SK-N-SH (cell line): ENCODE data around the gene MAP7.

Experiments
- CHD2 ChIP-seq: fragments of 150-350 bp; IDR thresholded peaks from 2 replicates; pipeline ENCODE4 v1.6.1; 2018; ENCODE audit warnings: low read length; ENCODE audit not compliant: partially characterized antibody
- EZH2phosphoT487 ChIP-seq: fragments of 200-600 bp; sonication (generic); IDR thresholded peaks from 2 replicates; pipeline ENCODE4 v1.6.1; 2017; ENCODE audit warnings: low read depth, mixed run types, mild to moderate bottlenecking, antibody characterized with exemption, moderate library complexity, borderline replicate concordance
- GATA2 ChIP-seq: sonication (generic); formaldehyde crosslinking; IDR thresholded peaks from 2 replicates; pipeline ENCODE4 v1.5.0; 2020; ENCODE audit warnings: mild to moderate bottlenecking, missing genetic modification reagents
- RCOR1 ChIP-seq: fragments of 150-350 bp; IDR thresholded peaks from 2 replicates; pipeline ENCODE4 v1.6.1; 2017; ENCODE audit warnings: antibody characterized with exemption, low read length
- RFX5 ChIP-seq: IDR thresholded peaks from 2 replicates; pipeline ENCODE4 v1.6.1; 2012; ENCODE audit warnings: mild to moderate bottlenecking, improper control_type of control experiment, low read length
- SIN3A ChIP-seq: IDR thresholded peaks from 2 replicates; pipeline ENCODE4 v1.6.1; 2012; ENCODE audit warnings: low read depth, mild to moderate bottlenecking, low read length, moderate library complexity, borderline replicate concordance
- TAF1 ChIP-seq: IDR thresholded peaks from 2 replicates; pipeline ENCODE4 v1.6.1; 2012; ENCODE audit warnings: low read depth, mild to moderate bottlenecking, low read length, moderate library complexity, borderline replicate concordance
- TF ChIP-seq, protein P1 (sequence below): fragments of 200-600 bp; sonication (generic); IDR thresholded peaks from 2 replicates; pipeline ENCODE4 v1.6.1; 2017; ENCODE audit warnings: antibody characterized with exemption, mild to moderate bottlenecking, moderate library complexity

DNA sequence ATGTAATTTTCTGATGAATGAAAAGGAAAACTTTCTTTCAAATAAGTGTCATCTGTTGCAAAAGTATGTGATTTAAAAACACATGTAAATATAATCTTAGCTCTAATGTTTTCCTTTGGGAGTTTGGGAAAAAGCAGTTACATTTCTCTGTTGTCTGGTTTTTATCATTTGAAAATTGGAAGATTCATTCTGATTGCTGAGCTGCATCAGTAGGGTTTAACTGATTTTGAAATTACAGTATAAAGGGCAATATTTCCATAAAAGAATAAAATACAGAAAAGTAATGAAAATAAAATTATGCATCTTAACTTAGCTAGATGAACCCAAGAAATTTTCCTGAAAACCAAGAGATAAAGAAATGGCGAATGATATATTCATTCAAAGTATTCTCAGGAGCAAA, 57.8 kb downstream of the MAP7 start:
- TF ChIP-seq SIN3A (no peak), TAF1 (no peak), EZH2phosphoT487 (no peak), RCOR1 (no peak), GATA2 (no peak; the same call in 1 of the 2 replicates), CHD2 (no peak), RFX5 (no peak)
- TF ChIP-seq, protein P1, sequence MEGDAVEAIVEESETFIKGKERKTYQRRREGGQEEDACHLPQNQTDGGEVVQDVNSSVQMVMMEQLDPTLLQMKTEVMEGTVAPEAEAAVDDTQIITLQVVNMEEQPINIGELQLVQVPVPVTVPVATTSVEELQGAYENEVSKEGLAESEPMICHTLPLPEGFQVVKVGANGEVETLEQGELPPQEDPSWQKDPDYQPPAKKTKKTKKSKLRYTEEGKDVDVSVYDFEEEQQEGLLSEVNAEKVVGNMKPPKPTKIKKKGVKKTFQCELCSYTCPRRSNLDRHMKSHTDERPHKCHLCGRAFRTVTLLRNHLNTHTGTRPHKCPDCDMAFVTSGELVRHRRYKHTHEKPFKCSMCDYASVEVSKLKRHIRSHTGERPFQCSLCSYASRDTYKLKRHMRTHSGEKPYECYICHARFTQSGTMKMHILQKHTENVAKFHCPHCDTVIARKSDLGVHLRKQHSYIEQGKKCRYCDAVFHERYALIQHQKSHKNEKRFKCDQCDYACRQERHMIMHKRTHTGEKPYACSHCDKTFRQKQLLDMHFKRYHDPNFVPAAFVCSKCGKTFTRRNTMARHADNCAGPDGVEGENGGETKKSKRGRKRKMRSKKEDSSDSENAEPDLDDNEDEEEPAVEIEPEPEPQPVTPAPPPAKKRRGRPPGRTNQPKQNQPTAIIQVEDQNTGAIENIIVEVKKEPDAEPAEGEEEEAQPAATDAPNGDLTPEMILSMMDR = no peak
